B cell (primary cell): ENCODE results near the gene PLCD1. TPM values are rescaled to one million over a fixed set of nuclear protein-coding genes. Genes with fewer than 3 reads are reported as not detected.

ENCODE experiments used
- ATAC-seq: fragments of 200-7000 bp; cut with Tn5 transposase; one replicate; pipeline ENCODE4 v1.10.0; 2021; ENCODE audit warnings: low read depth, mild to moderate bottlenecking, moderate number of reproducible peaks, moderate library complexity
- CTCF ChIA-PET: fragments of 350-600 bp; sonication (Branson Sonifier 250); formaldehyde crosslinking; loops from one replicate; lab custom pipeline; 2021; ENCODE audit warnings: antibody characterized with exemption, inconsistent platforms; lab: Charles Lee
- POLR2A ChIA-PET: fragments of 350-600 bp; sonication (Branson Sonifier 250); formaldehyde crosslinking; loops from one replicate; lab custom pipeline; 2021; ENCODE audit warnings: antibody characterized with exemption; lab: Charles Lee
- DNase-seq: peaks from one replicate; pipeline ENCODE4 v3.0.0; 2013
- H2AFZ ChIP-seq: 2 replicates; pipeline ENCODE4 v1.6.1; 2012; ENCODE audit warnings: mild to moderate bottlenecking, low read depth, low read length; ENCODE audit not compliant: insufficient read depth, poor library complexity, severe bottlenecking
- H3K27ac ChIP-seq, 2 donors: 1 replicate in 1 of 2; 2 replicates in 1 of 2; pipeline ENCODE4 v1.5.1; 2012 to 2013; ENCODE audit warnings: low read length in 2 of 2, mild to moderate bottlenecking in 2 of 2, moderate library complexity in 1 of 2
- H3K27me3 ChIP-seq, 4 experiments: fragments of 200-600 bp in 1 of 4; sonication (generic) in 1 of 4; replicated peaks in 1 of 4; 1 replicate in 2 of 4; 2 replicates in 2 of 4; pipeline versions ENCODE4 v1.6.1 to v1.7.0; 2013 to 2016; ENCODE audit warnings: low read length in 3 of 4, mild to moderate bottlenecking in 2 of 4, mixed read lengths in 1 of 4, moderate library complexity in 1 of 4; ENCODE audit not compliant: insufficient read depth in 4 of 4, control insufficient read depth in 3 of 4; ENCODE audit errors: control extremely low read depth in 1 of 4
- H3K36me3 ChIP-seq, 2 experiments: replicated peaks in 1 of 2; 1 replicate in 1 of 2; 2 replicates in 1 of 2; pipeline versions ENCODE4 v1.6.1 to v1.7.1; 2013; ENCODE audit warnings: low read length in 1 of 2; ENCODE audit not compliant: insufficient read depth in 2 of 2, control insufficient read depth in 1 of 2; ENCODE audit errors: control extremely low read depth in 1 of 2, extremely low read depth in 1 of 2
- H3K4me1 ChIP-seq, 2 donors: fragments of 200-600 bp in 1 of 2; sonication (generic) in 1 of 2; 1 replicate in 1 of 2; 2 replicates in 1 of 2; pipeline versions ENCODE4 v1.5.1 to v1.6.1; 2013 to 2017; ENCODE audit warnings: low read length in 2 of 2; ENCODE audit not compliant: control insufficient read depth in 2 of 2, insufficient read depth in 2 of 2
- H3K4me2 ChIP-seq: replicated peaks from 2 replicates; pipeline ENCODE3; 2012; ENCODE audit warnings: mild to moderate bottlenecking, low read depth, low read length; ENCODE audit not compliant: poor library complexity, severe bottlenecking
- H3K4me3 ChIP-seq, 5 experiments: fragments of 200-600 bp in 1 of 5; sonication (generic) in 1 of 5; 1 replicate in 3 of 5; 2 replicates in 2 of 5; pipeline versions ENCODE4 v1.5.1 to v1.7.0; 2011 to 2016; ENCODE audit warnings: low read length in 4 of 5, mild to moderate bottlenecking in 4 of 5, low read depth in 2 of 5, control low read depth in 1 of 5, moderate library complexity in 1 of 5; ENCODE audit not compliant: insufficient read depth in 1 of 5; ENCODE audit errors: control extremely low read depth in 1 of 5, extremely low read depth in 1 of 5
- H3K79me2 ChIP-seq: fragments of 200-600 bp; sonication (generic); one replicate; pipeline ENCODE4 v1.6.0; 2016; ENCODE audit warnings: low read length; ENCODE audit not compliant: control insufficient read depth, insufficient read depth
- H3K9ac ChIP-seq: fragments of 200-600 bp; sonication (generic); 2 replicates; pipeline ENCODE4 v1.6.1; 2017; ENCODE audit warnings: mild to moderate bottlenecking, low read length, moderate library complexity
- H3K9me3 ChIP-seq, 3 donors: one replicate each; pipeline versions ENCODE4 v1.6.1 to v1.7.1; 2013; ENCODE audit warnings: low read length in 2 of 3; ENCODE audit not compliant: control insufficient read depth in 2 of 3, insufficient read depth in 1 of 3; ENCODE audit errors: control extremely low read depth in 1 of 3
- H4K20me1 ChIP-seq: 2 replicates; pipeline ENCODE4 v1.6.0; 2012; ENCODE audit warnings: mild to moderate bottlenecking, low read length; ENCODE audit not compliant: insufficient read depth, control insufficient read depth, poor library complexity, severe bottlenecking
- H3K27ac Mint-ChIP-seq: one replicate; pipeline ENCODE4 v1.8.0; 2021; ENCODE audit warnings: mixed read lengths
- H3K27me3 Mint-ChIP-seq: one replicate; pipeline ENCODE4 v1.8.0; 2021; ENCODE audit warnings: mixed read lengths
- H3K4me1 Mint-ChIP-seq: one replicate; pipeline ENCODE4 v1.8.0; 2021; ENCODE audit warnings: mixed read lengths
- H3K4me3 Mint-ChIP-seq: one replicate; pipeline ENCODE4 v1.8.0; 2021; ENCODE audit warnings: mixed read lengths
- H3K9me3 Mint-ChIP-seq: one replicate; pipeline ENCODE4 v1.8.0; 2022; ENCODE audit warnings: mixed read lengths; ENCODE audit not compliant: insufficient read depth
- CTCF ChIP-seq: fragments of 200-600 bp; IDR thresholded peaks from one replicate; pipeline ENCODE4 v1.8.0; 2022; ENCODE audit warnings: antibody characterized with exemption, mild to moderate bottlenecking
- EZH2 ChIP-seq: IDR thresholded peaks from 2 replicates; pipeline ENCODE4 v1.6.1; 2012; ENCODE audit warnings: borderline replicate concordance, low read depth, mild to moderate bottlenecking, moderate library complexity, low read length; ENCODE audit not compliant: insufficient read depth, poor library complexity, severe bottlenecking
- WGBS: methylation state at CpG from one replicate; pipeline ENCODE4 v1.1.5; 2013; ENCODE audit warnings: missing lambda C conversion rate; ENCODE audit not compliant: insufficient coverage; 5-methylcytosine and 5-hydroxymethylcytosine counted together
- intact Hi-C: fragments of 100-400 bp; cut with micrococcal nuclease; formaldehyde crosslinking; loops from one replicate; pipeline ENCODE4 v1.10.0; 2022
- polyA plus RNA-seq: library from polyadenylated mRNA; depleted of rRNA; stranded (reverse); fragments of >200 nt; gene quantifications from 2 replicates; pipeline ENCODE4 v1.2.3, GENCODE V29; 2012
- total RNA-seq, 2 donors: library from RNA; stranded (reverse); fragments of 120-200 nt in 1 of 2; gene quantifications; 1 replicate in 1 of 2; 2 replicates in 1 of 2; pipeline versions ENCODE4 v1.2.3 to v1.2.4, GENCODE V29; 2013 to 2022

PLCD1 gene
- total and polyA plus RNA-seq, 2 donors (not counting 1 experiment from before 2014, with no cell fraction given): 5.8 to 10.1 TPM

DNA sequence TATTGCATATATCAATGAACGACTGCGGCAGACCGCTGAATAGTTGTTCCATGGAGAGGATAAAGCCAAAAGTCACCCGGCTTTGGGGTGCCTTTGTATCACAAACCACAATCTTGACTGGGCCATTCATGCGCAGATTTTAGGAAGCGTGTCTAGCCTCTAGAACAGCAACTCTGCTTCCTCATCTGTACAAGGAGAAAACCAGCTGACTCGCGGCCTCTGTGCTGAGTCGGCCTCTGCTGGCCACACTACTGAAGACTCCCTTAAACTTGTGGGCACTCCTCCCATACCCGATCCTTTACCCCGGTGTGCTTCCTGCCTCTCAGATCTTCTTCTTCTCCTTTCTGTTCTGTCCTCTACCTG lies 10.4 kb upstream of the PLCD1 start:
- no peaks in the 10 kb centered on the region for H3K79me2 ChIP-seq
- peak overlapping the region; percentile 89 for H3K4me2 ChIP-seq
- Mint-ChIP-seq H3K4me1 (peaks cover 19% of the 10 kb centered on the region), H3K27ac (peak overlapping the region; percentile 54), H3K9me3 (no peaks in the 10 kb centered on the region), H3K27me3 (peaks cover 4% of the 10 kb centered on the region), H3K4me3 (peak overlapping the region; percentile 93)
- WGBS: 0% methylated on average over 10 of the region's 11 CpGs
- H3K36me3 ChIP-seq: no peaks in the 10 kb centered on the region
- ATAC-seq (peak; percentile 79), DNase-seq (peak; percentile 85)
- no peaks in the 10 kb centered on the region for H4K20me1 ChIP-seq
- TF ChIP-seq EZH2 (no peak), CTCF (peak; percentile 28)
- intact Hi-C loops: loop anchor here (1.0 to 5.0 kb wide), 4 partner anchors 36 to 457 kb away; partner anchors contain the start of genes ACAA1 and EXOG
- no peaks in the 10 kb centered on the region for H3K9me3 ChIP-seq
- H3K27ac ChIP-seq: peak overlapping the region in 1 of 2 donors; percentile 18
- POLR2A ChIA-PET: no interaction called here
- CTCF ChIA-PET: interaction anchor here (1.0 to 2.9 kb wide), 6 partner anchors 17 to 125 kb away, joined by 4 to 31 read pairs (median 9); partner anchors contain the start of gene OXSR1
- H3K27me3 ChIP-seq: peaks cover 0 to 3% (median 0%) of the 10 kb centered on the region in 4 experiments
- H3K4me3 ChIP-seq: peak overlapping the region; percentile 64 to 71 (median 69)
- peaks cover 12 to 22% of the 10 kb centered on the region in 2 donors for H3K4me1 ChIP-seq
- peak overlapping the region; percentile 67 for H3K9ac ChIP-seq
- H2AFZ ChIP-seq: peak overlapping the region; percentile 76

GRCh38 chr3:38039101-38039898 lies 9.9 kb upstream of the PLCD1 start, which contains the start of gene DLEC1:
Gene DLEC1, plus strand, starts transcription at chr3:38039208. Its CDS starts 18 bp downstream, at chr3:38039226.
- H3K9ac ChIP-seq: peak within 1 kb of the TSS; percentile 67
- TF ChIP-seq CTCF: no peak
- TF ChIP-seq EZH2: no peak

More at GRCh38 chr3:38039101-38039898, 9.9 kb upstream of the PLCD1 start, which contains the start of gene DLEC1:
- DNase-seq (peak; percentile 86), ATAC-seq (peak; percentile 65)
- no peaks in the 10 kb centered on the region for H4K20me1 ChIP-seq
- ChIA-PET POLR2A (interaction anchor here (0.8 to 1.0 kb wide), 3 partner anchors 10 to 125 kb away, joined by 3 to 4 read pairs (median 4); partner anchors contain the start of genes ACAA1 and PLCD1), CTCF (interaction anchor here (0.7 to 2.9 kb wide), 8 partner anchors 11 to 184 kb away, joined by 4 to 31 read pairs (median 7); partner anchors contain the start of genes OXSR1 and PLCD1)
- Mint-ChIP-seq H3K9me3 (no peaks in the 10 kb centered on the region), H3K4me3 (peak within 1 kb of the TSS; percentile 93), H3K27ac (peak within 1 kb of the TSS; percentile 54), H3K27me3 (peaks cover 9% of the 10 kb centered on the region), H3K4me1 (peaks cover 19% of the 10 kb centered on the region)
- intact Hi-C loops: loop anchor here (1.0 kb wide), 1 partner anchor 98 kb away; the partner anchor contains the start of gene ACAA1
- H3K79me2 ChIP-seq: no peaks in the 10 kb centered on the region
- no peaks in the 10 kb centered on the region for H3K36me3 ChIP-seq
- H3K9me3 ChIP-seq: no peaks in the 10 kb centered on the region
- H3K4me1 ChIP-seq: peaks cover 12 to 22% of the 10 kb centered on the region in 2 donors
- peak within 1 kb of the TSS; percentile 76 for H2AFZ ChIP-seq
- H3K27ac ChIP-seq: peak within 1 kb of the TSS; percentile 18 to 46
- H3K4me3 ChIP-seq: peak within 1 kb of the TSS; percentile 64 to 71 (median 69)
- WGBS: 1% methylated on average over 66 of the region's 67 CpGs
- peak within 1 kb of the TSS; percentile 89 for H3K4me2 ChIP-seq
- H3K27me3 ChIP-seq: peaks cover 0 to 4% (median 1%) of the 10 kb centered on the region in 4 experiments
